SK-N-SH (cell line): ENCODE data around the gene NIPAL1. TPM values are rescaled to one million over a fixed set of nuclear protein-coding genes. Genes with fewer than 3 reads are reported as not detected.

ENCODE experiments used
- CTCF ChIA-PET: fragments of 300-600, 350-600 bp; formaldehyde crosslinking; extraction: SDS; loops from one replicate; lab custom pipeline; 2021; lab: Yijun Ruan, JAX
- POLR2A ChIA-PET: fragments of 350-600 bp; sonication (Branson Sonifier 250); formaldehyde crosslinking; extraction: SDS; loops from one replicate; lab custom pipeline; 2020; ENCODE audit warnings: antibody characterized with exemption, inconsistent platforms; lab: Yijun Ruan, JAX
- DNase-seq: peaks from one replicate; pipeline ENCODE4 v3.0.0; 2012
- H2AFZ ChIP-seq: fragments of 200-600 bp; sonication (generic); 2 replicates; pipeline ENCODE4 v1.8.1; 2016; ENCODE audit warnings: antibody characterized with exemption, mild to moderate bottlenecking, low read depth
- H3F3A ChIP-seq: fragments of 200-600 bp; sonication (generic); replicated peaks from 2 replicates; pipeline ENCODE3; 2016; ENCODE audit warnings: antibody characterized with exemption, mild to moderate bottlenecking; ENCODE audit not compliant: insufficient read depth
- H3K27ac ChIP-seq, 2 experiments: fragments of 200-500 bp in 1 of 2; fragments of 200-600 bp in 1 of 2; sonication (Bioruptor generic) in 1 of 2; sonication (generic), shearing (Covaris generic) in 1 of 2; 2 replicates each; pipeline versions ENCODE4 v1.5.1 to v1.6.1; 2014 to 2016; ENCODE audit warnings: low read depth in 2 of 2, inconsistent platforms in 1 of 2, low read length in 1 of 2, mild to moderate bottlenecking in 1 of 2, mixed read lengths in 1 of 2
- H3K27me3 ChIP-seq: fragments of 200-600 bp; sonication (generic), shearing (Covaris generic); 2 replicates; pipeline ENCODE4 v1.6.1; 2016; ENCODE audit warnings: mixed run types; ENCODE audit not compliant: insufficient read depth
- H3K36me3 ChIP-seq, 2 experiments: fragments of 200-500 bp in 1 of 2; fragments of 200-600 bp in 1 of 2; sonication (Bioruptor generic) in 1 of 2; sonication (generic) in 1 of 2; replicated peaks in 1 of 2; 2 replicates each; pipeline versions ENCODE3 to v1.5.1; 2014 to 2016; ENCODE audit warnings: low read length in 1 of 2, mild to moderate bottlenecking in 1 of 2; ENCODE audit not compliant: insufficient read depth in 2 of 2, control insufficient read depth in 1 of 2
- H3K4me1 ChIP-seq, 2 experiments: fragments of 200-500 bp in 1 of 2; fragments of 200-600 bp in 1 of 2; sonication (Bioruptor generic) in 1 of 2; sonication (generic), shearing (Covaris generic) in 1 of 2; 2 replicates each; pipeline versions ENCODE4 v1.5.1 to v1.6.1; 2014 to 2016; ENCODE audit warnings: low read depth in 1 of 2, low read length in 1 of 2, mixed run types in 1 of 2; ENCODE audit not compliant: insufficient read depth in 2 of 2, control insufficient read depth in 1 of 2
- H3K4me2 ChIP-seq: fragments of 200-600 bp; sonication (generic), shearing (Covaris generic); 2 replicates; pipeline ENCODE4 v1.6.1; 2017; ENCODE audit warnings: mixed run types
- H3K4me3 ChIP-seq, 2 experiments: fragments of 200-500 bp in 1 of 2; fragments of 200-600 bp in 1 of 2; sonication (Bioruptor generic) in 1 of 2; sonication (generic), shearing (Covaris generic) in 1 of 2; 2 replicates each; pipeline versions ENCODE4 v1.5.1 to v1.8.1; 2014 to 2016; ENCODE audit warnings: low read depth in 2 of 2, inconsistent platforms in 1 of 2, low read length in 1 of 2, mild to moderate bottlenecking in 1 of 2, mixed read lengths in 1 of 2, moderate library complexity in 1 of 2
- H3K79me2 ChIP-seq: fragments of 200-600 bp; sonication (generic); 2 replicates; pipeline ENCODE4 v1.8.1; 2017; ENCODE audit warnings: mild to moderate bottlenecking; ENCODE audit not compliant: insufficient read depth
- H3K9ac ChIP-seq: fragments of 200-600 bp; sonication (generic); 2 replicates; pipeline ENCODE4 v1.6.1; 2017; ENCODE audit warnings: mixed run types
- H3K9me2 ChIP-seq: fragments of 200-600 bp; sonication (generic); 2 replicates; pipeline ENCODE4 v1.6.1; 2017; ENCODE audit warnings: mixed run types
- H3K9me3 ChIP-seq: fragments of 200-600 bp; sonication (generic); 2 replicates; pipeline ENCODE4 v1.6.1; 2017; ENCODE audit warnings: mixed run types, mild to moderate bottlenecking, moderate library complexity
- H4K20me1 ChIP-seq: fragments of 200-600 bp; sonication (generic); 2 replicates; pipeline ENCODE4 v1.6.1; 2017; ENCODE audit warnings: mild to moderate bottlenecking, mixed run types; ENCODE audit not compliant: insufficient read depth
- CHD2 ChIP-seq: fragments of 150-350 bp; IDR thresholded peaks from 2 replicates; pipeline ENCODE4 v1.6.1; 2018; ENCODE audit warnings: low read length; ENCODE audit not compliant: partially characterized antibody
- EZH2phosphoT487 ChIP-seq: fragments of 200-600 bp; sonication (generic); IDR thresholded peaks from 2 replicates; pipeline ENCODE4 v1.6.1; 2017; ENCODE audit warnings: low read depth, mixed run types, mild to moderate bottlenecking, antibody characterized with exemption, moderate library complexity, borderline replicate concordance
- FOXJ3 ChIP-seq: sonication (generic); formaldehyde crosslinking; IDR thresholded peaks from 2 replicates; pipeline ENCODE4 v1.5.1; 2020; ENCODE audit warnings: mild to moderate bottlenecking, missing genetic modification reagents
- MXI1 ChIP-seq: IDR thresholded peaks from 2 replicates; pipeline ENCODE4 v1.6.1; 2012; ENCODE audit warnings: mild to moderate bottlenecking, low read depth, low read length, improper control_type of control experiment
- NRF1 ChIP-seq: IDR thresholded peaks from 2 replicates; pipeline ENCODE4 v1.6.1; 2012; ENCODE audit warnings: low read depth, mild to moderate bottlenecking, low read length
- RXRA ChIP-seq: IDR thresholded peaks from 2 replicates; pipeline ENCODE4 v1.4.0; 2012; ENCODE audit warnings: low read depth, mild to moderate bottlenecking, borderline replicate concordance
- TCF12 ChIP-seq: IDR thresholded peaks from 2 replicates; pipeline ENCODE4 v1.4.0; 2012
- WGBS: methylation state at CpG from one replicate; pipeline ENCODE4 v1.1.6; 2017; ENCODE audit warnings: low lambda C conversion rate; 5-methylcytosine and 5-hydroxymethylcytosine counted together
- polyA plus RNA-seq, 3 experiments: library from polyadenylated mRNA; depleted of rRNA; stranded (reverse); fragments of >200 nt; gene quantifications; 2 replicates each; pipeline ENCODE4 v1.2.3, GENCODE V29; 2012
- TF ChIP-seq, protein P1 (sequence below): IDR thresholded peaks from 2 replicates; pipeline ENCODE4 v1.4.0; 2012; ENCODE audit warnings: low read depth
- TF ChIP-seq, protein P2 (sequence below): fragments of 150-350 bp; IDR thresholded peaks from 2 replicates; pipeline ENCODE4 v1.6.1; 2016; ENCODE audit warnings: mild to moderate bottlenecking, low read depth, low read length

NIPAL1 gene
- polyA plus RNA-seq, 1 of the 3 experiments (the other 2 are of a cell fraction): 1.8 TPM

DNA sequence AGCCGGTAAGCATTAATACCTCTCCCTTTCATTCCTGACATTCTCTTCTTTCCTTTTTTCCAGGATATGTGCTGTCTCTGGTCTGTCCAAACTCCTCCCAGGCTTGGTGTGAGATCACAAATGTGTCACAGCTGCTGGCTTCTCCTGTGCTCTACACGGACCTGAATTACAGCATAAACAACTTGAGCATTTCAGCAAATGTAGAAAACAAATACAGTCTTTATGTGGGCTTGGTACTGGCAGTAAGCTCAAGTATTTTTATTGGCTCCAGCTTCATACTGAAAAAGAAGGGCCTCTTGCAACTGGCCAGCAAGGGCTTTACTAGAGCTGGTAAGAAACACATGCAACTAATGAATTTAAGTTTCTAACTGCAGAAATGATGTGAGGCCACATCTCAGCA lies 8.4 kb downstream of the NIPAL1 start:
- Histone ChIP-seq H3K9ac (no peak overlapping the region), H3K9me3 (no peaks in the 10 kb centered on the region), H3K4me3 (no peak overlapping the region), H3K79me2 (no peaks in the 10 kb centered on the region), H3K36me3 (peaks cover 0 to 10% of the 10 kb centered on the region in 2 experiments), H3F3A (no peaks in the 10 kb centered on the region), H2AFZ (0 out of 2 replicates have a peak overlapping the region, but pooled peaks have one; percentile 42), H3K4me2 (peak overlapping the region; percentile 17; the same call in 1 of the 2 replicates), H3K27ac (no peak overlapping the region), H4K20me1 (no peaks in the 10 kb centered on the region), H3K27me3 (no peaks in the 10 kb centered on the region), H3K4me1 (peaks cover 0 to 5% of the 10 kb centered on the region in 2 experiments; a peak in 1 of 4 replicates), H3K9me2 (no peaks in the 10 kb centered on the region)
- ChIA-PET POLR2A (no interaction called here), CTCF (interaction anchor here (0.6 to 1.0 kb wide), 2 partner anchors 9 to 434 kb away, joined by 3 to 4 read pairs; no protein-coding TSS in a partner anchor)
- 25% methylated on average over 2 of the region's 2 CpGs for WGBS
- TF ChIP-seq CHD2 (no peak), NRF1 (no peak)
- TF ChIP-seq, protein P1, sequence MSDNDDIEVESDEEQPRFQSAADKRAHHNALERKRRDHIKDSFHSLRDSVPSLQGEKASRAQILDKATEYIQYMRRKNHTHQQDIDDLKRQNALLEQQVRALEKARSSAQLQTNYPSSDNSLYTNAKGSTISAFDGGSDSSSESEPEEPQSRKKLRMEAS: no peak
- DNase-seq: no peak

DNA sequence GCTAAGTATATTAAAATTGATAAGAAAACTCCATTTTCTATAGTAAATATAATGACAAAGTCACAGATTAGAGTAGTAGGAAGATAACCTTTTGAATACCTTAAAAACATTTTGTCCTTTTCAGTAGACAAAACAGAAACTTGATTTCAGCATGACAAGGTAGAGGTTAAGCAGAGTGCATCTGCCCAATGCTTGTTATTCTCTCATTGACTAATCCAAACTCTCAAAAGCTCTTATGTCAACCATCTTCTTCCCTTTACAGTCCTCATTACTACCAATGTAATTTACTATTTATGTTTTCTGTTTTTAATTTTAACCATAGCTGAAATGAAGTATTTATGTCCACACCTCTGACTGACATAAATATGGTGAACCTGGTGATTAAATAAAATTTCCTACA lies 11.1 kb downstream of the NIPAL1 start:
- Histone ChIP-seq H3F3A (no peaks in the 10 kb centered on the region), H3K4me1 (peaks cover 0 to 5% of the 10 kb centered on the region in 2 experiments; a peak in 1 of 4 replicates), H3K79me2 (no peaks in the 10 kb centered on the region), H3K4me3 (no peak overlapping the region), H2AFZ (no peak overlapping the region), H3K9ac (no peak overlapping the region), H4K20me1 (no peaks in the 10 kb centered on the region), H3K9me3 (no peaks in the 10 kb centered on the region), H3K4me2 (no peak overlapping the region), H3K27ac (no peak overlapping the region), H3K9me2 (no peaks in the 10 kb centered on the region), H3K36me3 (peaks cover 0 to 10% of the 10 kb centered on the region in 2 experiments), H3K27me3 (no peaks in the 10 kb centered on the region)
- TF ChIP-seq TCF12: no peak
- TF ChIP-seq FOXJ3 (CRISPR knock-in tag): no peak
- no peak for TF ChIP-seq EZH2phosphoT487
- TF ChIP-seq MXI1: no peak
- TF ChIP-seq, protein P2, sequence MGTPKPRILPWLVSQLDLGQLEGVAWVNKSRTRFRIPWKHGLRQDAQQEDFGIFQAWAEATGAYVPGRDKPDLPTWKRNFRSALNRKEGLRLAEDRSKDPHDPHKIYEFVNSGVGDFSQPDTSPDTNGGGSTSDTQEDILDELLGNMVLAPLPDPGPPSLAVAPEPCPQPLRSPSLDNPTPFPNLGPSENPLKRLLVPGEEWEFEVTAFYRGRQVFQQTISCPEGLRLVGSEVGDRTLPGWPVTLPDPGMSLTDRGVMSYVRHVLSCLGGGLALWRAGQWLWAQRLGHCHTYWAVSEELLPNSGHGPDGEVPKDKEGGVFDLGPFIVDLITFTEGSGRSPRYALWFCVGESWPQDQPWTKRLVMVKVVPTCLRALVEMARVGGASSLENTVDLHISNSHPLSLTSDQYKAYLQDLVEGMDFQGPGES: no peak
- CTCF ChIA-PET: interaction anchor here (1.1 to 1.3 kb wide), 2 partner anchors 60 to 477 kb away, joined by 3 read pairs; no protein-coding TSS in a partner anchor
- DNase-seq: no peak
- POLR2A ChIA-PET: no interaction called here

DNA sequence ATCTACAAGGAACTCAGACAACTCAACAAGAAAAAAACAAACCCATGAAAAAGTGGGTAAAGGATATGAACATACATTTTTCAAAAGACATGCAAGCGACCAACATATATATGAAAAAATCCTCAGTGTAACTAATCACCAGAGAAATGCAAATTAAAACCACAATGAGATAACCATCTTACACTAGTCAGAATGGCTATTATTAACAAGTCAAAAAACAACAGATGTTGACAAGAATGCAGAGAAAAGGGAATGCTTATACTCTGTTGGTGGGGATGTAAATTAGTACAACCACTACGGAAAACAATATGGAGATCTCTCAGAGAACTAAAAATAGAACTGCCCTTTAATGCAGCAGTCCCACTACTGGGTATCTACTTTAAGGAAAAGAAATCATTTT lies 12.1 kb downstream of the NIPAL1 start:
- H3K4me2 ChIP-seq: no peak overlapping the region
- H3K36me3 ChIP-seq: peaks cover 0 to 10% of the 10 kb centered on the region in 2 experiments
- CTCF ChIA-PET: interaction anchor here (1.0 kb wide), 1 partner anchor 10 kb away, joined by 4 read pairs; no protein-coding TSS in a partner anchor
- WGBS: 83% methylated on average over 2 of the region's 2 CpGs
- H3K79me2 ChIP-seq: no peaks in the 10 kb centered on the region
- peak overlapping the region; percentile 17; the same call in 1 of the 2 replicates for H2AFZ ChIP-seq
- H3K9me3 ChIP-seq: no peaks in the 10 kb centered on the region
- POLR2A ChIA-PET: no interaction called here
- TF ChIP-seq RXRA: no peak
- no peak overlapping the region for H3K9ac ChIP-seq
- no peaks in the 10 kb centered on the region for H3F3A ChIP-seq
- H3K27ac ChIP-seq: no peak overlapping the region
- no peak overlapping the region for H3K4me3 ChIP-seq
- H3K4me1 ChIP-seq: peaks cover 0 to 5% of the 10 kb centered on the region in 2 experiments; a peak in 1 of 4 replicates
- no peaks in the 10 kb centered on the region for H3K9me2 ChIP-seq
- DNase-seq: no peak
- no peaks in the 10 kb centered on the region for H3K27me3 ChIP-seq
- no peaks in the 10 kb centered on the region for H4K20me1 ChIP-seq
